Measurements from ENCODE around the gene NAALADL2. TPM values are rescaled to one million over a fixed set of nuclear protein-coding genes. Genes with fewer than 3 reads are reported as not detected.

Gene NAALADL2
- total and polyA plus RNA-seq, 2 of the 4 experiments (the other 2 are of a cell fraction), result 3.8 to 19.2 TPM

DNA sequence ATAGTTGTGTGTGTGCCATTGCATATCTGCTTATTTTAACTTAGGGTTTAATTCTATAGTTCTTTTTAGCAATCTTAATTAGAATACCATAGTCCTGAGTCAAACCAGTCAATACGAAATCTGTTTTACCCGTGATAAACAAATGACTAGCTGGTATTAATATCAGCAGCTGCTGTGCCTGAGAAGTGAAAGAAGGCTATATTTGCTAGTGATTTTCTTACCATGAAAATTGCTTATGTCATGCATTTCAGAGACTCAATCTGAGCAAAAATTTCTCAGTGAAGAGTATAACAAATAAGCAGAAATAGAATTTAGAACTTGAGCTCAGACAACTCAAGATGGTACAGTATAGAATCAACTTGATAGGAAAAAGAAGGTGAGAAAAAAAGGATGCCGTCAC is 820.4 kb downstream of the NAALADL2 start:
- ChIA-PET CTCF (no interaction called here), POLR2A (ENCODE audit: unreplicated experiment) (no interaction called here)
- Histone ChIP-seq H2AK5ac (ENCODE audit: low read depth, low read length) (no peak overlapping the region), H2AK9ac (replicated peaks; ENCODE audit: low read depth, low read length, poor library complexity) (no peak overlapping the region), H3K4me1 (ENCODE audit: control insufficient read depth, insufficient read depth, low read length) (no peaks in the 10 kb centered on the region), H3K27me3 (ENCODE audit: control insufficient read depth, insufficient read depth, low read length) (no peaks in the 10 kb centered on the region), H3K27ac (ENCODE audit: insufficient read depth, low read length) (no peak overlapping the region), H3K18ac (ENCODE audit: low read depth, low read length) (no peak overlapping the region; the same call in 1 of the 2 replicates), H4K91ac (ENCODE audit: insufficient read depth, low read depth, low read length) (no peak overlapping the region), H3K9me3 (ENCODE audit: control insufficient read depth, insufficient read depth, low read length) (no peaks in the 10 kb centered on the region; the same call in 1 of the 2 replicates), H2BK15ac (ENCODE audit: low read depth, low read length) (no peak overlapping the region), H3K79me1 (ENCODE audit: low read depth in 1 of 2, low read length in 2 of 2) (no peaks in the 10 kb centered on the region), H3K9ac (ENCODE audit: low read depth, low read length) (no peak overlapping the region), H3K14ac (replicated peaks; ENCODE audit: low read depth, low read length) (no peak overlapping the region), H3K4me3 (ENCODE audit: insufficient read depth, low read depth, low read length) (no peak overlapping the region), H3K4ac (ENCODE audit: low read depth, low read length) (no peak overlapping the region), H3K9me1 (ENCODE audit: insufficient read depth, low read length) (no peaks in the 10 kb centered on the region), H2BK20ac (ENCODE audit: low read depth, low read length) (no peak overlapping the region), H2BK5ac (ENCODE audit: low read depth, low read length, poor library complexity, severe bottlenecking) (no peak overlapping the region), H3K56ac (ENCODE audit: extremely low read depth, insufficient read depth, low read length) (no peak overlapping the region), H4K5ac (ENCODE audit: low read depth, low read length) (no peak overlapping the region), H4K8ac (ENCODE audit: low read depth in 2 of 2, low read length in 2 of 2) (no peak overlapping the region), H2AFZ (replicated peaks; ENCODE audit: low read length, poor library complexity) (no peak overlapping the region), H2BK120ac (ENCODE audit: low read depth, low read length) (no peak overlapping the region), H4K20me1 (ENCODE audit: insufficient read depth, low read length) (no peaks in the 10 kb centered on the region), H3K4me2 (ENCODE audit: low read depth, low read length) (no peak overlapping the region), H3K23ac (ENCODE audit: low read depth, low read length) (no peak overlapping the region), H3K36me3 (ENCODE audit: control insufficient read depth, insufficient read depth, low read length) (no peaks in the 10 kb centered on the region)
- in situ Hi-C loops (cut with MboI; ENCODE audit: low sequenced_read_pairs), result no loop called here
- dilution Hi-C loops (cut with HindIII; ENCODE audit: low sequenced_read_pairs, unreplicated experiment), result no loop called here
- TF ChIP-seq FOS (IDR thresholded peaks at IDR 0.05; ENCODE audit: low read depth, low read length), result no peak
- no peak for TF ChIP-seq RFX5 (IDR thresholded peaks at IDR 0.05; ENCODE audit: low read depth, low read length)
- TF ChIP-seq MAFK (IDR thresholded peaks at IDR 0.05; ENCODE audit: low read depth, low read length), result peak; percentile 76
- no peak for TF ChIP-seq RAD21 (IDR thresholded peaks at IDR 0.05; ENCODE audit: low read length)
- TF ChIP-seq MAZ (IDR thresholded peaks at IDR 0.05; ENCODE audit: borderline replicate concordance, low read depth, low read length), result no peak
- no CpG with 5 or more reads among the region's 3 CpGs for WGBS, 2 experiments (ENCODE audit: extremely low coverage in 2 of 2, insufficient read length in 1 of 2)
- peak; percentile 18 for DNase-seq
- intact Hi-C loops (cut with micrococcal nuclease), result no loop called here
- no peak for ATAC-seq (ENCODE audit: low read depth)
- BruUV-seq (replicated peaks), result no TSS peak

Data from IMR-90 (cell line).